ENCODE measurements around the gene CRYBB3. TPM values are rescaled to one million over a fixed set of nuclear protein-coding genes. Genes with fewer than 3 reads are reported as not detected.

Gene CRYBB3
- total and polyA plus RNA-seq, 2 donors (not counting 1 experiment from before 2014, with no cell fraction given) = not detected

- CTCF ChIA-PET = no interaction called here
- intact Hi-C loops (cut with micrococcal nuclease) = no loop called here
These were observed 3.3 kb upstream of the CRYBB3 start for GRCh38 chr22:25196326-25196725.

GRCh38 chr22:25197340-25197739 lies 2.3 kb upstream of the CRYBB3 start:
- CTCF ChIA-PET = no interaction called here

More at GRCh38 chr22:25196326-25196725, 3.3 kb upstream of the CRYBB3 start:
- H3K9ac ChIP-seq (ENCODE audit: low read length) = no peak overlapping the region
- H3K4me3 Mint-ChIP-seq = no peak overlapping the region
- no peaks in the 10 kb centered on the region for H4K20me1 ChIP-seq (ENCODE audit: control insufficient read depth, insufficient read depth, low read length, poor library complexity, severe bottlenecking)
- H3K9me3 Mint-ChIP-seq (ENCODE audit: insufficient read depth) = no peaks in the 10 kb centered on the region
- H3K4me1 ChIP-seq (ENCODE audit: control insufficient read depth in 2 of 2, insufficient read depth in 2 of 2, low read length in 2 of 2) = no peaks in the 10 kb centered on the region
- no peak for TF ChIP-seq CTCF (IDR thresholded peaks at IDR 0.05)
- WGBS (ENCODE audit: insufficient coverage) = 91% methylated on average over 5 of the region's 5 CpGs
- H3K4me3 ChIP-seq (ENCODE audit: control extremely low read depth in 1 of 5, extremely low read depth in 1 of 5, insufficient read depth in 1 of 5, low read depth in 2 of 5, low read length in 4 of 5) = no peak overlapping the region
- no peak overlapping the region for H3K27ac ChIP-seq (ENCODE audit: low read length in 2 of 2)
- H3K4me1 Mint-ChIP-seq = no peaks in the 10 kb centered on the region
- H2AFZ ChIP-seq (ENCODE audit: insufficient read depth, low read depth, low read length, poor library complexity, severe bottlenecking) = no peak overlapping the region
- DNase-seq = no peak
- POLR2A ChIA-PET = no interaction called here
- no peaks in the 10 kb centered on the region for H3K36me3 ChIP-seq (replicated peaks in 1 of 2; ENCODE audit: control extremely low read depth in 1 of 2, control insufficient read depth in 1 of 2, extremely low read depth in 1 of 2, insufficient read depth in 2 of 2, low read length in 1 of 2)
- H3K27me3 Mint-ChIP-seq = peaks cover 14% of the 10 kb centered on the region
- H3K27ac Mint-ChIP-seq = no peak overlapping the region
- no peak for ATAC-seq (ENCODE audit: low read depth)
- H3K9me3 ChIP-seq (ENCODE audit: control extremely low read depth in 1 of 3, control insufficient read depth in 2 of 3, insufficient read depth in 1 of 3, low read length in 2 of 3) = no peaks in the 10 kb centered on the region
- no peaks in the 10 kb centered on the region for H3K79me2 ChIP-seq (ENCODE audit: control insufficient read depth, insufficient read depth, low read length)
- H3K4me2 ChIP-seq (replicated peaks; ENCODE audit: low read depth, low read length, poor library complexity, severe bottlenecking) = no peak overlapping the region
- no peaks in the 10 kb centered on the region for H3K27me3 ChIP-seq (replicated peaks in 1 of 4; ENCODE audit: control extremely low read depth in 1 of 4, control insufficient read depth in 3 of 4, insufficient read depth in 4 of 4, low read length in 3 of 4)

More at GRCh38 chr22:25197340-25197739, 2.3 kb upstream of the CRYBB3 start:
- POLR2A ChIA-PET = no interaction called here
- H3K36me3 ChIP-seq (replicated peaks in 1 of 2; ENCODE audit: control extremely low read depth in 1 of 2, control insufficient read depth in 1 of 2, extremely low read depth in 1 of 2, insufficient read depth in 2 of 2, low read length in 1 of 2) = no peaks in the 10 kb centered on the region
- H3K79me2 ChIP-seq (ENCODE audit: control insufficient read depth, insufficient read depth, low read length) = no peaks in the 10 kb centered on the region
- TF ChIP-seq EZH2 (IDR thresholded peaks at IDR 0.05; ENCODE audit: borderline replicate concordance, insufficient read depth, low read depth, low read length, poor library complexity, severe bottlenecking) (no peak), CTCF (IDR thresholded peaks at IDR 0.05) (no peak)
- 93% methylated on average over 4 of the region's 4 CpGs for WGBS (ENCODE audit: insufficient coverage)
- intact Hi-C loops (cut with micrococcal nuclease) = no loop called here
- ATAC-seq (ENCODE audit: low read depth) (no peak), DNase-seq (no peak)
- no peak overlapping the region for H3K4me3 Mint-ChIP-seq
- no peak overlapping the region for H2AFZ ChIP-seq (ENCODE audit: insufficient read depth, low read depth, low read length, poor library complexity, severe bottlenecking)
- no peaks in the 10 kb centered on the region for H3K9me3 ChIP-seq (ENCODE audit: control extremely low read depth in 1 of 3, control insufficient read depth in 2 of 3, insufficient read depth in 1 of 3, low read length in 2 of 3)
- no peak overlapping the region for H3K9ac ChIP-seq (ENCODE audit: low read length)
- no peaks in the 10 kb centered on the region for H3K27me3 ChIP-seq (replicated peaks in 1 of 4; ENCODE audit: control extremely low read depth in 1 of 4, control insufficient read depth in 3 of 4, insufficient read depth in 4 of 4, low read length in 3 of 4)
- H3K27me3 Mint-ChIP-seq = peaks cover 16% of the 10 kb centered on the region
- no peaks in the 10 kb centered on the region for H4K20me1 ChIP-seq (ENCODE audit: control insufficient read depth, insufficient read depth, low read length, poor library complexity, severe bottlenecking)
- no peaks in the 10 kb centered on the region for H3K4me1 ChIP-seq (ENCODE audit: control insufficient read depth in 2 of 2, insufficient read depth in 2 of 2, low read length in 2 of 2)
- no peaks in the 10 kb centered on the region for H3K4me1 Mint-ChIP-seq
- H3K9me3 Mint-ChIP-seq (ENCODE audit: insufficient read depth) = no peaks in the 10 kb centered on the region
- H3K4me2 ChIP-seq (replicated peaks; ENCODE audit: low read depth, low read length, poor library complexity, severe bottlenecking) = no peak overlapping the region
- H3K27ac Mint-ChIP-seq = no peak overlapping the region
- no peak overlapping the region for H3K27ac ChIP-seq (ENCODE audit: low read length in 2 of 2)
- no peak overlapping the region for H3K4me3 ChIP-seq (ENCODE audit: control extremely low read depth in 1 of 5, extremely low read depth in 1 of 5, insufficient read depth in 1 of 5, low read depth in 2 of 5, low read length in 4 of 5)
